T-helper 17 cell (primary cell): ENCODE data around the gene SETX. TPM values are rescaled to one million over a fixed set of nuclear protein-coding genes. Genes with fewer than 3 reads are reported as not detected.
A peak's percentile ranks its signal among the peaks of the same experiment; 100 is the strongest.

Source experiments
- ATAC-seq: fragments of 150-1000 bp; cut with Tn5 transposase; 2 replicates; pipeline ENCODE4 v1.10.0; 2021; ENCODE audit warnings: mild to moderate bottlenecking, moderate library complexity
- DNase-seq, 3 donors: peaks; one replicate each; pipeline versions ENCODE4 v3.0.0 to v3.0.0-alpha.2; 2020 to 2021
- H3K9me3 ChIP-seq: one replicate; pipeline ENCODE4 v1.7.0; 2013; ENCODE audit warnings: low read length, mild to moderate bottlenecking; ENCODE audit not compliant: control insufficient read depth, poor library complexity, severe bottlenecking
- H3K27ac Mint-ChIP-seq: one replicate; pipeline ENCODE4 v1.8.0; 2022; ENCODE audit warnings: mild to moderate bottlenecking, moderate library complexity, mixed read lengths
- H3K27me3 Mint-ChIP-seq: one replicate; pipeline ENCODE4 v1.8.0; 2022; ENCODE audit warnings: mixed read lengths
- H3K36me3 Mint-ChIP-seq: one replicate; pipeline ENCODE4 v1.8.0; 2022; ENCODE audit warnings: low read depth, mixed read lengths
- H3K4me1 Mint-ChIP-seq: one replicate; pipeline ENCODE4 v1.8.0; 2022; ENCODE audit warnings: mild to moderate bottlenecking, mixed read lengths
- H3K4me3 Mint-ChIP-seq: one replicate; pipeline ENCODE4 v1.8.0; 2022; ENCODE audit warnings: mild to moderate bottlenecking, moderate library complexity, mixed read lengths
- total RNA-seq, 4 donors: library from RNA in 2 of 4; stranded (reverse) in 2 of 4; gene quantifications; one replicate each; pipeline ENCODE4 v1.2.3 and lab custom pipeline; 2022 to 2026

The SETX gene
- total RNA-seq, 2 donors from 2014 or later = 56.4 to 58.3 TPM

DNA sequence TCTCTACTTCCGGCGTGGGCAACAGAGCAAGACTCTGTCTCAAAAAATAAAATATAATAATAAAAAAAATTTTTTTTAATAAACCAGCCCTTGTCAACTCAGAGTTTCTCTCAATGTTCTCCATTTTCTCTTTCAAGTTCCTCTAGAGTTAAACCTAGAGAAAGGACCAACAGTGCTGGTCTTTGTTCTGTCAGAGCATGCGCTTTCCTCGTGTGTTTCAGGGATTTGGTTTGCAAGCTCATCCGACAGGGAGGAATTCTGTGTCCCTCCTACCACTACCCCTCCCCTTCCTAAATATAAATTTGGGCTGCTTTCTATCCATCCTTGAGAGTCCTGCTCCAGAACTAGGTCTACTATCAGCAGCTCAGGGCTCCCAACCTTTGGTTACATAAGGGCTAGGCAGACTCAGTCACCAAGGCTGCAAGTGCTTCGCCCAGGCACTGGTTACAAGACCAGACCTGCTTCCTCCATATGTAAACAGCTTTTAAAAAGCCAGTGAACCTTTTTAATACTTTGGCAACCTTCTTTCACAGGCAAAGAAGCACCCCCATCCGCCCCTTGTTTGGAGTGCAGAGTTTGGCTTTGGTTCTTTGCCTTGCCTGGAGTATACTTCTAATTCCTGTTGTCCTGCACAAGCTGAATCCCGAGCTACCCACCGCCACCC lies 13.5 kb downstream of the SETX start:
- peaks cover 18% of the 10 kb centered on the region for H3K4me1 Mint-ChIP-seq
- H3K4me3 Mint-ChIP-seq = no peak overlapping the region
- no peaks in the 10 kb centered on the region for H3K27me3 Mint-ChIP-seq
- peaks cover 9% of the 10 kb centered on the region for H3K36me3 Mint-ChIP-seq
- H3K9me3 ChIP-seq = no peaks in the 10 kb centered on the region
- no peak for DNase-seq
- no peak for ATAC-seq
- peak overlapping the region; percentile 11 for H3K27ac Mint-ChIP-seq

GRCh38 chr9:132334364-132334763 lies 20.4 kb downstream of the SETX start:
- DNase-seq (no peak), ATAC-seq (no peak)
- Mint-ChIP-seq H3K27me3 (no peaks in the 10 kb centered on the region), H3K4me3 (no peak overlapping the region), H3K27ac (no peak overlapping the region), H3K36me3 (peaks cover 18% of the 10 kb centered on the region), H3K4me1 (peaks cover 14% of the 10 kb centered on the region)
- no peaks in the 10 kb centered on the region for H3K9me3 ChIP-seq

DNA sequence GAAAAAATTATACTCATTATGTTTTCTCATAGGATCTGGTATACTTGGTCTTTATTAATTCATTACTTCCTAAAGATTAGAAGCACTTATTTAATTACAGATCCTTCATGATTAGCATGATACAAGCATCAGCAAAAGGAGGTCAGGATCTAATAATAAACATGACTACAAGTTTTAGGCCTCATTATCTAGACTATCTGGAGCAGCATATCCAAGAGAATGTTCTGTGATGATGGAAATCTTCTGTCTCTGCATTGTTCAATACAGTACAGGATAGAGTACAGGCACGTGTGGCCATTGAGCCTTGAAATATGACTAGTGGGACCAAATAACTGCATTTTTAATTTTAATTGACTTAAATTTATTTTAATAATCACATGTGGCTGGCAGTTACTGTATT lies 21.2 kb downstream of the SETX start:
- Mint-ChIP-seq H3K27me3 (no peaks in the 10 kb centered on the region), H3K4me3 (no peak overlapping the region), H3K27ac (no peak overlapping the region), H3K36me3 (peaks cover 19% of the 10 kb centered on the region), H3K4me1 (peaks cover 15% of the 10 kb centered on the region)
- DNase-seq (no peak), ATAC-seq (no peak)
- H3K9me3 ChIP-seq = no peaks in the 10 kb centered on the region

DNA sequence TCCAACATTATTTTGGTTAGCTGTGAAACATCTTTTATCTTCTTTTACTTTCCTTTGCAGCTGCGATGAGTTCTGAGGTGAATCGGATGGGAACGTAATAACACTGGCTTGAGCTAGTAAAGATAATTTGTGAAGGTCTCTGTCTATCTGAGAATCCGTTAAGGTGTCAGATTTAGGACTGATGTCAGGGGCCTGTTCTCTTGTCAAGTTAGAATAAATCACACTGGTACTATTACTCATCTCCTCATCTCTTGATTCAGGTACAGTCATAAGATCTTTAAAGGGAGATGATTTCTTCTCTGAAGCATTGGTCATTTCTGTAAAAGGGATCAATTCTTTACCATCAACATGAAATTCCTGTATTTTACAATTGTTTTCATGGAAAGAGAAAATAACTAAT lies 26.2 kb downstream of the SETX start:
- H3K27me3 Mint-ChIP-seq = no peaks in the 10 kb centered on the region
- no peak overlapping the region for H3K4me3 Mint-ChIP-seq
- peaks cover 19% of the 10 kb centered on the region for H3K36me3 Mint-ChIP-seq
- peaks cover 23% of the 10 kb centered on the region for H3K4me1 Mint-ChIP-seq
- DNase-seq = no peak
- no peak overlapping the region for H3K27ac Mint-ChIP-seq
- H3K9me3 ChIP-seq = no peaks in the 10 kb centered on the region
- no peak for ATAC-seq

GRCh38 chr9:132327537-132327936 lies 27.2 kb downstream of the SETX start:
- peak overlapping the region; percentile 10 for H3K27ac Mint-ChIP-seq
- no peaks in the 10 kb centered on the region for H3K27me3 Mint-ChIP-seq
- no peaks in the 10 kb centered on the region for H3K9me3 ChIP-seq
- no peak overlapping the region for H3K4me3 Mint-ChIP-seq
- H3K4me1 Mint-ChIP-seq = peaks cover 25% of the 10 kb centered on the region
- ATAC-seq = no peak
- no peak for DNase-seq
- H3K36me3 Mint-ChIP-seq = peaks cover 22% of the 10 kb centered on the region

- peaks cover 26% of the 10 kb centered on the region for H3K4me1 Mint-ChIP-seq
- no peak overlapping the region for H3K4me3 Mint-ChIP-seq
- H3K9me3 ChIP-seq = no peaks in the 10 kb centered on the region
- no peak for ATAC-seq
- H3K36me3 Mint-ChIP-seq = peaks cover 9% of the 10 kb centered on the region
- peak overlapping the region; percentile 84 for H3K27ac Mint-ChIP-seq
- no peaks in the 10 kb centered on the region for H3K27me3 Mint-ChIP-seq
- DNase-seq = no peak
Observed at GRCh38 chr9:132324425-132324824, 30.4 kb downstream of the SETX start.

- H3K36me3 Mint-ChIP-seq = peaks cover 9% of the 10 kb centered on the region
- no peaks in the 10 kb centered on the region for H3K9me3 ChIP-seq
- peaks cover 16% of the 10 kb centered on the region for H3K4me1 Mint-ChIP-seq
- no peaks in the 10 kb centered on the region for H3K27me3 Mint-ChIP-seq
- peak overlapping the region; percentile 21 for H3K4me3 Mint-ChIP-seq
- no peak overlapping the region for H3K27ac Mint-ChIP-seq
- ATAC-seq (no peak), DNase-seq (no peak)
Observed at GRCh38 chr9:132319421-132320110, 35.2 kb downstream of the SETX start.

- no peaks in the 10 kb centered on the region for H3K9me3 ChIP-seq
- no peak overlapping the region for H3K4me3 Mint-ChIP-seq
- ATAC-seq = no peak
- no peaks in the 10 kb centered on the region for H3K27me3 Mint-ChIP-seq
- peaks cover 4% of the 10 kb centered on the region for H3K36me3 Mint-ChIP-seq
- peak overlapping the region; percentile 81 for H3K27ac Mint-ChIP-seq
- no peak for DNase-seq
- peaks cover 22% of the 10 kb centered on the region for H3K4me1 Mint-ChIP-seq
Observed at GRCh38 chr9:132312873-132313272, 41.9 kb downstream of the SETX start.

DNA sequence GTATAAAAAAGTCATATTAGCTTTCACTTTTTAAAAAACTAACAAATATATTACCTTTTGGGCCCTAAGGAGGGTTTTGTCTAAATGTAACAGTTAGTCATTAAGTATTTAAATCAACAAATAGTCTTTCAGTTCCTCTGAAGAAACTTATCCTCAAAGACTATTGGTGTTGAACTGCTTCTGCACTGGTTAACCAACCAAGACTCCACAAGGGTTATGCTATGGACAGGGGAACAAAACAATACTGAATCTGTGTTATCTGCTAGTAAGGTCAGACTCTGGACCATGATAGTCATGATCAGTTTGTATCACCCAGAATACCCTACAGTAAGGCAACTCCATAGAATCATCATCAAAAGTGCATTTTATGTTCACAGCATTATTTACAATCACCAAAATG lies 42.4 kb downstream of the SETX start:
- no peaks in the 10 kb centered on the region for H3K27me3 Mint-ChIP-seq
- DNase-seq (no peak), ATAC-seq (no peak)
- no peaks in the 10 kb centered on the region for H3K9me3 ChIP-seq
- H3K36me3 Mint-ChIP-seq = peaks cover 4% of the 10 kb centered on the region
- H3K27ac Mint-ChIP-seq = peak overlapping the region; percentile 81
- no peak overlapping the region for H3K4me3 Mint-ChIP-seq
- H3K4me1 Mint-ChIP-seq = peaks cover 22% of the 10 kb centered on the region

GRCh38 chr9:132311978-132312377 lies 42.8 kb downstream of the SETX start:
- H3K4me3 Mint-ChIP-seq = no peak overlapping the region
- no peak for ATAC-seq
- H3K36me3 Mint-ChIP-seq = peaks cover 4% of the 10 kb centered on the region
- DNase-seq = no peak
- no peaks in the 10 kb centered on the region for H3K27me3 Mint-ChIP-seq
- H3K4me1 Mint-ChIP-seq = peaks cover 22% of the 10 kb centered on the region
- peak overlapping the region; percentile 81 for H3K27ac Mint-ChIP-seq
- H3K9me3 ChIP-seq = no peaks in the 10 kb centered on the region

DNA sequence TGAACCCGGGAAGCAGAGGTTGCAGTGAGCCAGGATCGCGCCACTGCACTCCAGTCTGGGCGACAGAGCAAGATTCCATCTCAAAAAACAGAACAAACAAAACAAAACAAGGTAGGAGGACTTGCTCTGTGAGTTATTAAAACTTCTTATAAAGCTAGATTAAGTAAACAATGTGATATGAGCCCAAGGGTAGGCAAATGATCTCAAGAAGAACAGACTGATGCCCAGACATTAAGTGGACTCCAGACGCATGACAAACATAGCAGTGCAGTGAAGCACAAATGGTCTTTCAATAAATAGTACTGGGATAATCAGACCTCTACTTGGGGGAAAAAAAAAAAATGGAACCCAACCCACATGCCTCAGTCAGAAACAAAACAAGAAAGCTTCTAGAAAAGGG lies 45.7 kb downstream of the SETX start:
- DNase-seq (no peak), ATAC-seq (no peak)
- H3K4me1 Mint-ChIP-seq = peaks cover 23% of the 10 kb centered on the region
- H3K27ac Mint-ChIP-seq = peak overlapping the region; percentile 73
- H3K9me3 ChIP-seq = no peaks in the 10 kb centered on the region
- H3K27me3 Mint-ChIP-seq = no peaks in the 10 kb centered on the region
- no peak overlapping the region for H3K4me3 Mint-ChIP-seq
- H3K36me3 Mint-ChIP-seq = peaks cover 4% of the 10 kb centered on the region

DNA sequence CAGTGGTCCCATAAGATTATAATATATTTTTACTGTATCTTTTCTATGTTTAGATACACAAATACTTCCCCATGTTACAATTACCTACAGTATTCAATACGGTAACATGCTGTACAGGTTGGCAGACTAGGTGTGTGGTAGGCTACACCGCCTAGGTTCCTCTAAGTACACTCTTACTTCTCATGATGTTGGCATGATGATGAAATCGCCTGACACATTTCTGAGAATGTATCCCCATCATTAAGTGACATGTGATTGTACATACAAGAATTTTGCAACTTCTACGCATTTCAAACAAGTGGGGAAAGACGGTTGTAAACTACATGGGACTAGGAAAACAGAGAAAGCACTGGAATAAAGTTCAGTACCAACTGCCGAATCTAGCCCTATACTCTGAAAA lies 53.3 kb downstream of the SETX start:
- no peaks in the 10 kb centered on the region for H3K9me3 ChIP-seq
- DNase-seq (no peak), ATAC-seq (no peak)
- Mint-ChIP-seq H3K36me3 (peaks cover 12% of the 10 kb centered on the region), H3K4me1 (peaks cover 19% of the 10 kb centered on the region), H3K4me3 (no peak overlapping the region), H3K27me3 (no peaks in the 10 kb centered on the region), H3K27ac (no peak overlapping the region)

GRCh38 chr9:132299221-132299620 lies 55.6 kb downstream of the SETX start:
- H3K9me3 ChIP-seq = no peaks in the 10 kb centered on the region
- Mint-ChIP-seq H3K27me3 (no peaks in the 10 kb centered on the region), H3K27ac (peak overlapping the region; percentile 45), H3K4me1 (peaks cover 24% of the 10 kb centered on the region), H3K36me3 (peaks cover 15% of the 10 kb centered on the region), H3K4me3 (no peak overlapping the region)
- ATAC-seq (no peak), DNase-seq (no peak)

DNA sequence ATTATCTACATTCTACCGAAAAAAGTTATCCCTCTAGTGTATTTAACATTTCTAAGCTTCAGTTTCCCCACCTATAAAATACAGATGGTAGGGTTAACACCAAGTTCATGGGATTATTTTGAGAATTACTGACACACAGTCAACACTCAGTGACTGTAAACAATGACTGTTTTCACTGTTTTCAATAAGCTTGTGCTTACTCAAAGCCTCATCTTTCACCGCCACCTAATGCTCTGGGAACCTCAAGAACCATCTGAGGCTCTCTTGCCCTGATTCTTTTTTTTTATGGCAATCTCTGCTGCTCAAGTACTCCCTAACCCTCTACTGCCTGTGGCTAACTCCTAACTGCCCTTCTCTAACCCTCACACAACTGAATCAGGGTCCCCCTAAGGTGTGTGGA lies 59.6 kb downstream of the SETX start:
- Mint-ChIP-seq H3K4me1 (peaks cover 24% of the 10 kb centered on the region), H3K36me3 (peaks cover 15% of the 10 kb centered on the region), H3K27me3 (no peaks in the 10 kb centered on the region), H3K27ac (peak overlapping the region; percentile 43), H3K4me3 (no peak overlapping the region)
- ATAC-seq (no peak), DNase-seq (no peak)
- H3K9me3 ChIP-seq = no peaks in the 10 kb centered on the region
